ENCODE data around the gene PSAT1. TPM values are rescaled to one million over a fixed set of nuclear protein-coding genes. Genes with fewer than 3 reads are reported as not detected.
"Not testable (repeated sequence)": the region's sequence is repeated elsewhere in the genome, so short reads cannot be mapped to it uniquely, and the experiment has no call there.

Gene PSAT1
- total and polyA plus RNA-seq, 2 donors = 20.8 to 21.7 TPM

- Histone ChIP-seq H3K9me3 (ENCODE audit: control insufficient read depth in 2 of 2, insufficient read depth in 1 of 2, low read length in 1 of 2) (no peaks in the 10 kb centered on the region), H3K36me3 (ENCODE audit: control insufficient read depth in 2 of 2, insufficient read depth in 2 of 2, low read length in 1 of 2) (peaks cover 19 to 47% of the 10 kb centered on the region in 2 donors), H3K4me1 (ENCODE audit: control insufficient read depth in 2 of 2, insufficient read depth in 2 of 2, low read length in 2 of 2) (no peaks in the 10 kb centered on the region), H3K27me3 (ENCODE audit: control insufficient read depth in 2 of 2, insufficient read depth in 1 of 2, low read length in 1 of 2) (no peaks in the 10 kb centered on the region), H3K4me3 (ENCODE audit: low read length in 2 of 2) (no peak overlapping the region), H3K27ac (ENCODE audit: low read depth in 1 of 2, low read length in 1 of 2) (no peak overlapping the region)
- DNase-seq (ENCODE audit: low read depth in 6 of 9, low spot score in 9 of 9) = no peak
Measured at GRCh38 chr9:78269784-78270183, 27.1 kb upstream of the PSAT1 start.

DNA sequence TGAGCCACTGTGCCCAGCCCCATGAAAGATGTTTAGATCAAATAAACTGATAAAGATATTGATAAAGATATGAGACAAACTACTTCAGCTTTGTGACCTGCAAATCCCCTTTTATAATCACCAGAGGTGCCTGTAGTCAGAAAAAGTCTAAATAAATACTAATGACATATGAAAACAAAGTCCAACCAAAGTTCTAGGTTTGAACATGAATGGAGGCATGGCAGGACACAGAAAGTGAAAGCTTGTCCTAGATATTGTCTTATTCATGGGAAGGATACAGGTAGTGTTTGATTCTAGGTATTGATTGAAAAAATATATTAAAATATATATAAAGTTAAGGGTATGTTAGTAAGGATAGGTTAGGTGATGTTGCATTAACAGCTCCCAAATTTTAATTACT lies 24.6 kb upstream of the PSAT1 start:
- Histone ChIP-seq H3K36me3 (ENCODE audit: control insufficient read depth in 2 of 2, insufficient read depth in 2 of 2, low read length in 1 of 2) (peaks cover 12 to 28% of the 10 kb centered on the region in 2 donors), H3K4me1 (ENCODE audit: control insufficient read depth in 2 of 2, insufficient read depth in 2 of 2, low read length in 2 of 2) (no peaks in the 10 kb centered on the region), H3K4me3 (ENCODE audit: low read length in 2 of 2) (no peak overlapping the region), H3K27me3 (ENCODE audit: control insufficient read depth in 2 of 2, insufficient read depth in 1 of 2, low read length in 1 of 2) (no peaks in the 10 kb centered on the region), H3K27ac (ENCODE audit: low read depth in 1 of 2, low read length in 1 of 2) (no peak overlapping the region), H3K9me3 (ENCODE audit: control insufficient read depth in 2 of 2, insufficient read depth in 1 of 2, low read length in 1 of 2) (no peaks in the 10 kb centered on the region)
- no peak for DNase-seq (ENCODE audit: low read depth in 6 of 9, low spot score in 9 of 9)

GRCh38 chr9:78273761-78274160 lies 23.2 kb upstream of the PSAT1 start:
- H3K27me3 ChIP-seq (ENCODE audit: control insufficient read depth in 2 of 2, insufficient read depth in 1 of 2, low read length in 1 of 2) = no peaks in the 10 kb centered on the region
- H3K4me1 ChIP-seq (ENCODE audit: control insufficient read depth in 2 of 2, insufficient read depth in 2 of 2, low read length in 2 of 2) = no peaks in the 10 kb centered on the region
- no peaks in the 10 kb centered on the region for H3K9me3 ChIP-seq (ENCODE audit: control insufficient read depth in 2 of 2, insufficient read depth in 1 of 2, low read length in 1 of 2)
- H3K4me3 ChIP-seq (ENCODE audit: low read length in 2 of 2) = no peak overlapping the region
- WGBS = over 99% methylated on average over 3 of the region's 3 CpGs
- peaks cover 5 to 20% of the 10 kb centered on the region in 2 donors for H3K36me3 ChIP-seq (ENCODE audit: control insufficient read depth in 2 of 2, insufficient read depth in 2 of 2, low read length in 1 of 2)
- H3K27ac ChIP-seq (ENCODE audit: low read depth in 1 of 2, low read length in 1 of 2) = no peak overlapping the region
- DNase-seq (ENCODE audit: low read depth in 6 of 9, low spot score in 9 of 9) = no peak

DNA sequence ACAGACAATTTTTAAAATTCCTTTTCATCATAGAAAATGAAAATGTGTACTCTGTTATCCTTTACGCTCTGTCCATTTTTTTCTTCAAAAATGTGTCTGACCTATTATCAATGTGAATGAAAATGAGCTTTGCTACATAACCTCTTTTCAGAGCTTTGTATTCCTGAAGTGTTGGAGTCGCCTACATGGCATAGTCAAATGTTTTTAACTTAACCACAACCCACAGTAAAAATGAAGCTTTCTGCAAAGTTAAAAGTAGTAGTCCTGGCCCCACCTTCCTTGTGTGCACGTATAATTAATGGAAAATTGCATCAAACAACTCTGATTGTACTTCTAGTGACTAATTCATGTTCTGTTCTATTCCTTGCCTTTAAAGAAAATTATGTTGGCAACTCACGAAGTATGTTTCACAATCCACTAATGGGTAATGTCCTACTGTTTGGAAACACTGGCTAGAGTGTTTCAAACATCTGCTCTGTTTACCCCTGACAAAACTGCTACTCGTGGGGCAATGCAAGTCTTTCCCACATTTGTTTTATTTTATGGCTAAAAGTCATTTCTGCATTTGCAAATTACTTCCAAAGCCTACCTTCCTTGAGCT lies 18.6 kb upstream of the PSAT1 start:
- WGBS = 59% methylated on average over 5 of the region's 5 CpGs
- H3K4me3 ChIP-seq (ENCODE audit: low read length in 2 of 2) = no peak overlapping the region
- peak overlapping the region in 1 of 2 donors; percentile 2 for H3K27ac ChIP-seq (ENCODE audit: low read depth in 1 of 2, low read length in 1 of 2)
- H3K4me1 ChIP-seq (ENCODE audit: control insufficient read depth in 2 of 2, insufficient read depth in 2 of 2, low read length in 2 of 2) = no peaks in the 10 kb centered on the region
- no peaks in the 10 kb centered on the region for H3K27me3 ChIP-seq (ENCODE audit: control insufficient read depth in 2 of 2, insufficient read depth in 1 of 2, low read length in 1 of 2)
- no peak for DNase-seq (ENCODE audit: low read depth in 6 of 9, low spot score in 9 of 9)
- no peaks in the 10 kb centered on the region for H3K36me3 ChIP-seq (ENCODE audit: control insufficient read depth in 2 of 2, insufficient read depth in 2 of 2, low read length in 1 of 2)
- H3K9me3 ChIP-seq (ENCODE audit: control insufficient read depth in 2 of 2, insufficient read depth in 1 of 2, low read length in 1 of 2) = no peaks in the 10 kb centered on the region

GRCh38 chr9:78278801-78279200 lies 18.1 kb upstream of the PSAT1 start:
- Histone ChIP-seq H3K36me3 (ENCODE audit: control insufficient read depth in 2 of 2, insufficient read depth in 2 of 2, low read length in 1 of 2) (no peaks in the 10 kb centered on the region), H3K27me3 (ENCODE audit: control insufficient read depth in 2 of 2, insufficient read depth in 1 of 2, low read length in 1 of 2) (no peaks in the 10 kb centered on the region), H3K9me3 (ENCODE audit: control insufficient read depth in 2 of 2, insufficient read depth in 1 of 2, low read length in 1 of 2) (no peaks in the 10 kb centered on the region), H3K4me3 (ENCODE audit: low read length in 2 of 2) (no peak overlapping the region), H3K4me1 (ENCODE audit: control insufficient read depth in 2 of 2, insufficient read depth in 2 of 2, low read length in 2 of 2) (no peaks in the 10 kb centered on the region), H3K27ac (ENCODE audit: low read depth in 1 of 2, low read length in 1 of 2) (no peak overlapping the region)
- no peak for DNase-seq (ENCODE audit: low read depth in 6 of 9, low spot score in 9 of 9)
- 100% methylated on average over 1 of the region's 1 CpG for WGBS

DNA sequence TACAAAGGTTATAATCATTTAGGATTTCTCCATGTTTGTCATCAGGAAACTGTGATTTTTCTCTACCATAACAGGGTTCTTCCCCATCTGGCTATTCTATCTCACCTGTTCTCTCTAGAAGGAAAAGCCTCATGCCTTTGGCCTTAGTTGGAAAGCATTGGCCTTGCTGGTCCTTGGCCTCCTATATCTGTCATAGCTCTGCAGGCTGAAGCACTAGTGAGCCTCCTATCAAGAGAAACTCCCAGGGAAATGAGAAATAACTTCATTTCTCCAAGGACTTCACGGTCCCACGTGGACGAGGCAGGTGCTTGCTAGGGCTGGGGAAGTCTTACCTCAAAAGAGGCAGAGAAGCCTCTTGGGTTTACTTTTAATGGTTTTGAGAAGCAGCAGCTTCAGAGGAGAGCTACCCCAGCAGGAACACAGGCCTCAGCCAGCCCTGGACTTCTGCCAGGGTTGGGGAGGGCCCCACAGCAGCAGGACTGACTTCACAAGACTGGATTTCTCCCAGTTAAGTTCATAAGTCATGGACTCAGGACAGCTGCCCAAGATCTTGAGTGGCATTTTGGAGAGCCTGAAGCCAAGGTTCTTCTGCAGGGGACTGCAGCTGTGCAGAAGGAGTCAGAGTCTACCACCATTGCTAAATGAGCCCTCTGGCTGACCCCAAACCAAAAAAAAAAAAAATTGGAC lies 15.8 kb upstream of the PSAT1 start:
- 51% methylated on average over 3 of the region's 3 CpGs for WGBS
- Histone ChIP-seq H3K9me3 (ENCODE audit: control insufficient read depth in 2 of 2, insufficient read depth in 1 of 2, low read length in 1 of 2) (peaks cover 0 to 2% of the 10 kb centered on the region in 2 donors), H3K4me1 (ENCODE audit: control insufficient read depth in 2 of 2, insufficient read depth in 2 of 2, low read length in 2 of 2) (no peaks in the 10 kb centered on the region), H3K27me3 (ENCODE audit: control insufficient read depth in 2 of 2, insufficient read depth in 1 of 2, low read length in 1 of 2) (no peaks in the 10 kb centered on the region), H3K4me3 (ENCODE audit: low read length in 2 of 2) (no peak overlapping the region), H3K36me3 (ENCODE audit: control insufficient read depth in 2 of 2, insufficient read depth in 2 of 2, low read length in 1 of 2) (no peaks in the 10 kb centered on the region), H3K27ac (ENCODE audit: low read depth in 1 of 2, low read length in 1 of 2) (peak overlapping the region in 1 of 2 donors; percentile 32)
- no peak for DNase-seq (ENCODE audit: low read depth in 6 of 9, low spot score in 9 of 9)

- H3K36me3 ChIP-seq (ENCODE audit: control insufficient read depth in 2 of 2, insufficient read depth in 2 of 2, low read length in 1 of 2); H3K4me3 ChIP-seq (ENCODE audit: low read length in 2 of 2); H3K27ac ChIP-seq (ENCODE audit: low read depth in 1 of 2, low read length in 1 of 2); H3K4me1 ChIP-seq (ENCODE audit: control insufficient read depth in 2 of 2, insufficient read depth in 2 of 2, low read length in 2 of 2); H3K9me3 ChIP-seq (ENCODE audit: control insufficient read depth in 2 of 2, insufficient read depth in 1 of 2, low read length in 1 of 2); H3K27me3 ChIP-seq (ENCODE audit: control insufficient read depth in 2 of 2, insufficient read depth in 1 of 2, low read length in 1 of 2); DNase-seq (ENCODE audit: low read depth in 6 of 9, low spot score in 9 of 9): not testable (repeated sequence)
- WGBS = 96% methylated on average over 4 of the region's 4 CpGs
Measured at GRCh38 chr9:78284181-78284580, 12.7 kb upstream of the PSAT1 start.

GRCh38 chr9:78286125-78286524 lies 10.8 kb upstream of the PSAT1 start:
- no peak for DNase-seq (ENCODE audit: low read depth in 6 of 9, low spot score in 9 of 9)
- H3K36me3 ChIP-seq (ENCODE audit: control insufficient read depth in 2 of 2, insufficient read depth in 2 of 2, low read length in 1 of 2) = no peaks in the 10 kb centered on the region
- H3K27ac ChIP-seq (ENCODE audit: low read depth in 1 of 2, low read length in 1 of 2) = no peak overlapping the region
- H3K9me3 ChIP-seq (ENCODE audit: control insufficient read depth in 2 of 2, insufficient read depth in 1 of 2, low read length in 1 of 2) = peaks cover 0 to 2% of the 10 kb centered on the region in 2 donors
- no peaks in the 10 kb centered on the region for H3K27me3 ChIP-seq (ENCODE audit: control insufficient read depth in 2 of 2, insufficient read depth in 1 of 2, low read length in 1 of 2)
- no peak overlapping the region for H3K4me3 ChIP-seq (ENCODE audit: low read length in 2 of 2)
- H3K4me1 ChIP-seq (ENCODE audit: control insufficient read depth in 2 of 2, insufficient read depth in 2 of 2, low read length in 2 of 2) = no peaks in the 10 kb centered on the region

DNA sequence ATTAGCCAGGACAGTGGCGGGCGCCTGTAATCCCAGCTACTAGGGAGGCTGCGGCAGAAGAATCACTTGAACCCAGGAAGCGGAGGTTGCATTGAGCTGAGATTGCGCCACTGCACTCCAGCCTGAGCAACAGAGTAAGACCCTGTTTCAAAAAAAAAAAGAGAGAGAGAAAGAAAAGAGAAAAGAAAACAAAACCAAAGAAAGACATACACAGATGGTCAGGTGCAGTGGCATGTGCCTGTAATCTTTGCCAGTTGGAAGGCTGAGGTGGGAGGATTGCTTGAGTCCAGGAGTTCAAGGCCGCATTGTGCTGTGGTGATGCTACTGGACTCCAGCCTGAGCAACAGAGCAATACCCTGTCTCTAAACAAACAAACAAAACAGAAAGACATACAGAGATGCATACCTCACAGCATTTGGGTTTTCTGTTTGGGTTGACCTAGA lies 10.0 kb upstream of the PSAT1 start:
- Histone ChIP-seq H3K4me1 (ENCODE audit: control insufficient read depth in 2 of 2, insufficient read depth in 2 of 2, low read length in 2 of 2) (peaks cover 0 to 2% of the 10 kb centered on the region in 2 donors), H3K27ac (ENCODE audit: low read depth in 1 of 2, low read length in 1 of 2) (no peak overlapping the region), H3K36me3 (ENCODE audit: control insufficient read depth in 2 of 2, insufficient read depth in 2 of 2, low read length in 1 of 2) (no peaks in the 10 kb centered on the region), H3K27me3 (ENCODE audit: control insufficient read depth in 2 of 2, insufficient read depth in 1 of 2, low read length in 1 of 2) (no peaks in the 10 kb centered on the region), H3K4me3 (ENCODE audit: low read length in 2 of 2) (no peak overlapping the region), H3K9me3 (ENCODE audit: control insufficient read depth in 2 of 2, insufficient read depth in 1 of 2, low read length in 1 of 2) (peaks cover 0 to 2% of the 10 kb centered on the region in 2 donors)
- WGBS = 99% methylated on average over 6 of the region's 6 CpGs
- DNase-seq (ENCODE audit: low read depth in 6 of 9, low spot score in 9 of 9) = no peak
